GM13976 (cell line): ENCODE data around the gene EXOC1.
"Not testable (repeated sequence)": the region's sequence is repeated elsewhere in the genome, so short reads cannot be mapped to it uniquely, and the experiment has no call there.

Experiments used
- DNase-seq: peaks from one replicate; pipeline ENCODE4 v3.0.0; 2012; ENCODE audit warnings: low spot score
- in situ Hi-C: fragments of 300-500 bp; cut with MboI; formaldehyde crosslinking; loops from one replicate; pipeline ENCODE4 v1.12.0; 2022; ENCODE audit warnings: low sequenced_read_pairs, mixed read lengths, inconsistent platforms; ENCODE audit not compliant: unreplicated experiment
- TF ChIP-seq, protein P1 (sequence below): IDR thresholded peaks from 2 replicates; pipeline ENCODE4 v1.5.1; 2012; ENCODE audit warnings: borderline replicate concordance, mild to moderate bottlenecking; ENCODE audit not compliant: insufficient read depth; ENCODE audit errors: extremely low read depth, missing control alignments, control extremely low read depth

Gene EXOC1

DNA sequence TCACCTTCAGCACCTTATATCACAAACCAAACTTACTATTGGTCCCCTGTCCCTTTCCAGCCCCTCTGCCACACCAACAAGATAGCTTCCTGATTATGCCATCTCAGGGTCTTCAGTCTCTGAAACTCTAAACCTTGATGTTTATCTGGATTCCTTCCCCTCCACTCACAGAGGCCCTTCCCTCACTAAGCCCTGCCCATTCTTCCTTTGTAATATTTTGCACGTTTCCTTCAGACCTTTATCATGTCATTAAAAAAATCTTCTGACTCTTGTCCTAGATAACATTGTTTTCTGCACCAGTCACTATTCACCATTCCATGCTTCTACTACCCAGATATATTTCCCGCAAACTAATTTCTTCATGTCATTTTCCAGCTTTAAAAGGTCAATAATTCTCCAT lies 77.6 kb downstream of the EXOC1 start:
- in situ Hi-C loops = no loop called here
- DNase-seq = no peak
- TF ChIP-seq, protein P1, sequence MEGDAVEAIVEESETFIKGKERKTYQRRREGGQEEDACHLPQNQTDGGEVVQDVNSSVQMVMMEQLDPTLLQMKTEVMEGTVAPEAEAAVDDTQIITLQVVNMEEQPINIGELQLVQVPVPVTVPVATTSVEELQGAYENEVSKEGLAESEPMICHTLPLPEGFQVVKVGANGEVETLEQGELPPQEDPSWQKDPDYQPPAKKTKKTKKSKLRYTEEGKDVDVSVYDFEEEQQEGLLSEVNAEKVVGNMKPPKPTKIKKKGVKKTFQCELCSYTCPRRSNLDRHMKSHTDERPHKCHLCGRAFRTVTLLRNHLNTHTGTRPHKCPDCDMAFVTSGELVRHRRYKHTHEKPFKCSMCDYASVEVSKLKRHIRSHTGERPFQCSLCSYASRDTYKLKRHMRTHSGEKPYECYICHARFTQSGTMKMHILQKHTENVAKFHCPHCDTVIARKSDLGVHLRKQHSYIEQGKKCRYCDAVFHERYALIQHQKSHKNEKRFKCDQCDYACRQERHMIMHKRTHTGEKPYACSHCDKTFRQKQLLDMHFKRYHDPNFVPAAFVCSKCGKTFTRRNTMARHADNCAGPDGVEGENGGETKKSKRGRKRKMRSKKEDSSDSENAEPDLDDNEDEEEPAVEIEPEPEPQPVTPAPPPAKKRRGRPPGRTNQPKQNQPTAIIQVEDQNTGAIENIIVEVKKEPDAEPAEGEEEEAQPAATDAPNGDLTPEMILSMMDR = no peak

- TF ChIP-seq, protein P1 = no peak
- in situ Hi-C loops = no loop called here
- no peak for DNase-seq
These were observed 78.4 kb downstream of the EXOC1 start for GRCh38 chr4:55931833-55932232.

DNA sequence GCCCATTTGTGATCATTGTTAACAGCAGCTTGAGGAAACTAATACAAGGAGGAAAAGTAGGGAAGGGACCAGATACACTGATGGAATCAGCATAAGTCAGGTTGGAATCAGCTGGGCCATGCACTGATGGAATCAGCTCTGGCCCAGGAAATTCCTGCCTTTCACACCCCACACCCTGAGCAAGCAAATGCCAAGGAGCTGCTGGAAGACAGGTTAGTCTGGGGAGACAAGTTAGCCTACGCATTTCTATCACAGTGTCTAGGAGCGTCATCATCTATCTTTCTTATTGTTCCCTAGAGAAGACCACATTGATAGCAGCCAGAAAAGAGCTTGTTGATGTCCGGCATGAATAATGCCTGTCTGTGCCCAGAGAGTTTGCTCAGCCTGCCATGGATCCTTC lies 79.1 kb downstream of the EXOC1 start:
- TF ChIP-seq, protein P1 = no peak
- in situ Hi-C loops = no loop called here
- DNase-seq = no peak

DNA sequence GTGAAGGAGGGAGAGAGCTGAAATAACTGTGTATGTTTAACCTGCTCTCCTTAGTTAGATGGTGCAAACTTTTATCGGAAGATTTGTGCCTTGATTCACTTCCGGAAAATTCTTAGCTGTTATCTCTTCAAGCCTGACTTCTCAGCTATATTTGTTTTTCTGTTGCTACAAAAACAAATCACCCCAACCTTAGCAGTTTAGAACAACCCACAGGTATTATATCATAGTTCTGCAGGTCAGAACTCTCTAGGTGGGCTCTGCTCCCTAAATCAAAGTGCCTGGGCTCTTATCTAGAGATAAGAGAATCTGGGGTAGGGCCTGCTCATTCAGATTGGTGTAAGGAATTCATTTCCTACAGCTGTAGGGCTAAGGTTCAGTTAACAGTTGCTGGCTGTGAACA lies 80.2 kb downstream of the EXOC1 start:
- TF ChIP-seq, protein P1 = no peak
- in situ Hi-C loops = no loop called here
- no peak for DNase-seq

- DNase-seq, in situ Hi-C loops: not testable (repeated sequence)
These were observed 82.5 kb downstream of the EXOC1 start for GRCh38 chr4:55935907-55936306.

GRCh38 chr4:55938481-55938880 lies 85.0 kb downstream of the EXOC1 start:
- in situ Hi-C loops = no loop called here
- TF ChIP-seq, protein P1 = no peak
- DNase-seq = no peak

DNA sequence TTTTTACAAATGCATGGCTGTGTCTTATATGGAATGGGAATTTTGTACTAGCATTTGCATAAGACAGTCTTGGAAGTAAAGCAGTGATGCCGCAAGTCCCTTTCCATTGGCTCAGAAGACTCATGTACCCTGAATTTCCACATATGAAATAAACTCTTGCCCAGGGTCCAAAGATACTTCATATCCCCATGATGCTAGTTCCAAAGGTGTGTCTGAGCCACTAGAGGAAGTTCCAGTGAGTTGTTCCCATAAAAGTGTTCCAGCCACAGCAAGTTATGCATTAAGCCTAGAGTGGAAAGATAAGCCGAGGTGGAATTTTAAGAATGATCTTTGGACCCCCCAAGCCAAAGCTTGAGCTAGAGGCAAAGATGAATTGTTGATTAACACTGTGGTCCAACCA lies 86.0 kb downstream of the EXOC1 start:
- in situ Hi-C loops = no loop called here
- DNase-seq = no peak
- TF ChIP-seq, protein P1 = no peak
